Transverse colon (tissue), 4 donors: ENCODE data around the gene BRMS1. TPM values are rescaled to one million over a fixed set of nuclear protein-coding genes. Genes with fewer than 3 reads are reported as not detected.

ENCODE experiments used
- DNase-seq: peaks from one replicate; pipeline ENCODE4 v3.0.0-alpha.2; 2019
- H3K27ac ChIP-seq, 4 donors: fragments of 200-600 bp; sonication (generic); 2 replicates each; pipeline ENCODE4 v1.5.1; 2016 to 2018; ENCODE audit warnings: inconsistent platforms in 4 of 4
- H3K27me3 ChIP-seq: fragments of 200-600 bp; sonication (generic); 2 replicates; pipeline ENCODE4 v1.5.1; 2017; ENCODE audit warnings: inconsistent platforms
- H3K36me3 ChIP-seq, 4 donors: fragments of 200-600 bp; sonication (generic); 2 replicates each; pipeline ENCODE4 v1.5.1; 2017 to 2019; ENCODE audit warnings: inconsistent platforms in 4 of 4
- H3K4me1 ChIP-seq, 4 donors: fragments of 200-600 bp; sonication (generic); 2 replicates each; pipeline ENCODE4 v1.5.1; 2017 to 2020; ENCODE audit warnings: inconsistent platforms in 4 of 4
- H3K4me3 ChIP-seq, 4 donors: fragments of 200-600 bp; sonication (generic); 1 replicate in 1 of 4; 2 replicates in 3 of 4; pipeline versions ENCODE4 v1.5.1 to v1.6.1; 2017 to 2019; ENCODE audit warnings: inconsistent platforms in 4 of 4
- H3K9me3 ChIP-seq, 2 donors: fragments of 200-600 bp; sonication (generic); 2 replicates each; pipeline ENCODE4 v1.5.1; 2017 to 2019; ENCODE audit warnings: inconsistent platforms in 2 of 2
- EP300 ChIP-seq: sonication (generic); formaldehyde crosslinking; IDR thresholded peaks from one replicate; pipeline ENCODE4 v1.6.1; 2017; ENCODE audit warnings: antibody characterized with exemption, low read depth
- POLR2A ChIP-seq: fragments of 450-650 bp; IDR thresholded peaks from one replicate; pipeline ENCODE4 v1.6.1; 2016; ENCODE audit warnings: antibody characterized with exemption, mild to moderate bottlenecking, moderate library complexity
- POLR2AphosphoS5 ChIP-seq, 3 donors: sonication (generic); formaldehyde crosslinking; IDR thresholded peaks; one replicate each; pipeline ENCODE4 v1.6.1; 2016; ENCODE audit warnings: antibody characterized with exemption in 3 of 3
- WGBS, 2 donors: methylation state at CpG; one replicate each; pipeline ENCODE4 v1.1.5; 2018; ENCODE audit warnings: low coverage in 1 of 2; 5-methylcytosine and 5-hydroxymethylcytosine counted together
- in situ Hi-C, 4 donors: fragments of 200-750 bp; cut with MboI; loops; one replicate each; pipeline versions ENCODE4 v1.15.0 to v1.15.1; 2017; ENCODE audit warnings: low sequenced_read_pairs in 3 of 4, low pct_ligation_motif_present in 1 of 4, low pct_unique_long_range_greater_than_20kb in 1 of 4
- intact Hi-C: fragments of 100-400 bp; cut with DNase I; formaldehyde crosslinking; loops from one replicate; pipeline ENCODE4 v1.15.1; 2023; ENCODE audit warnings: low total_unique reads
- total RNA-seq, 4 donors: library from RNA; depleted of rRNA; stranded (reverse); fragments of >200 nt; gene quantifications; one replicate each; pipeline ENCODE4 v1.1.0, GENCODE V29; 2016
- TF ChIP-seq, protein P1 (sequence below), 5 experiments: fragments of 200-600 bp in 3 of 5; fragments of 450-650 bp in 2 of 5; sonication (generic) in 3 of 5; IDR thresholded peaks; 1 replicate in 2 of 5; 2 replicates in 3 of 5; pipeline ENCODE4 v1.5.1; 2016 to 2017; ENCODE audit warnings: antibody characterized with exemption in 5 of 5, inconsistent platforms in 3 of 5, mild to moderate bottlenecking in 2 of 5, moderate library complexity in 1 of 5

The BRMS1 gene
- total RNA-seq, 4 donors from 2014 or later, result 34.0 to 178 (median 63.1) TPM

DNA sequence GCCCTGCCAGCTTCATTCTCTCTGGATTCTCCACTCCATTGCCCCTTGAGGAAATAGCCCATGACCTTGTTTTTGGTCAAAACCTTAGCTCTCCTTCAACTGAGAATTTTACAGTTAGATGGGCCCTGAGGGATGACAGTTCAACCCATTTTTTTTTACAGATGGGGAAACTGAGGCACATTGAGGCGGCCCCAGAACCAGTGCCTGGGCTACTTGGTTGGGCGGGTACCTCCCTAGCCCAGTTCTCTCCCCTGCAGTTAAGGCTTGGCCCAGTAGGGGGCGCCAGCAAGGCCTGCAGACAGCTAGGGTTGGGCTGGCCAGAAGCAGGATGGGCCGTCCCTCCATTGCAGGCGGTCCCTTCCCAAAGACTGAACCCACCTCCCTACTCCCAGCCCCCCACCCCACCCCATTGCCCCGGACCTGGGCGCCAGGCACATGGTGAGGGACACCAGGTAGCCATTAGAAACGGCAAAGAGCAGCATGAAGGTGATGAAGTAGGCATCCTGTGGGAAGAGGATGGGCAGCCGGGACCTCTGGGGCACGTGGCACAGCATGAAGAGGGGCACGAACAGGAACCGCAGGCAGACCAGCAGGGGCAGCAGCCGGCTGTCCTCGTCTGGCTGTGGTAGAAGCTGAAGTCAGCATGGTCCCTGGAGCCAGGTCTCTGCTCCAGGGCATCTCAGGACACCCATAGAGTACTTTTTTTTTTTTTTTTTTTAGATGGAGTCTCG lies 19.1 kb upstream of the BRMS1 start:
- in situ Hi-C loops, result no loop called here
- peak; percentile 74 for DNase-seq
- Histone ChIP-seq H3K27ac (no peak overlapping the region), H3K27me3 (no peaks in the 10 kb centered on the region), H3K9me3 (no peaks in the 10 kb centered on the region), H3K4me3 (no peak overlapping the region), H3K36me3 (no peaks in the 10 kb centered on the region), H3K4me1 (no peaks in the 10 kb centered on the region)
- 72 to 90% methylated on average over 4 to 15 of the region's 15 CpGs for WGBS, 2 donors
- TF ChIP-seq, protein P1, sequence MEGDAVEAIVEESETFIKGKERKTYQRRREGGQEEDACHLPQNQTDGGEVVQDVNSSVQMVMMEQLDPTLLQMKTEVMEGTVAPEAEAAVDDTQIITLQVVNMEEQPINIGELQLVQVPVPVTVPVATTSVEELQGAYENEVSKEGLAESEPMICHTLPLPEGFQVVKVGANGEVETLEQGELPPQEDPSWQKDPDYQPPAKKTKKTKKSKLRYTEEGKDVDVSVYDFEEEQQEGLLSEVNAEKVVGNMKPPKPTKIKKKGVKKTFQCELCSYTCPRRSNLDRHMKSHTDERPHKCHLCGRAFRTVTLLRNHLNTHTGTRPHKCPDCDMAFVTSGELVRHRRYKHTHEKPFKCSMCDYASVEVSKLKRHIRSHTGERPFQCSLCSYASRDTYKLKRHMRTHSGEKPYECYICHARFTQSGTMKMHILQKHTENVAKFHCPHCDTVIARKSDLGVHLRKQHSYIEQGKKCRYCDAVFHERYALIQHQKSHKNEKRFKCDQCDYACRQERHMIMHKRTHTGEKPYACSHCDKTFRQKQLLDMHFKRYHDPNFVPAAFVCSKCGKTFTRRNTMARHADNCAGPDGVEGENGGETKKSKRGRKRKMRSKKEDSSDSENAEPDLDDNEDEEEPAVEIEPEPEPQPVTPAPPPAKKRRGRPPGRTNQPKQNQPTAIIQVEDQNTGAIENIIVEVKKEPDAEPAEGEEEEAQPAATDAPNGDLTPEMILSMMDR (IDR thresholded peaks at IDR 0.05), result peak; percentile 51 to 68 (median 64)
- TF ChIP-seq POLR2AphosphoS5 (IDR thresholded peaks at IDR 0.05) (no peak), POLR2A (no peak)
- intact Hi-C loops, result no loop called here

DNA sequence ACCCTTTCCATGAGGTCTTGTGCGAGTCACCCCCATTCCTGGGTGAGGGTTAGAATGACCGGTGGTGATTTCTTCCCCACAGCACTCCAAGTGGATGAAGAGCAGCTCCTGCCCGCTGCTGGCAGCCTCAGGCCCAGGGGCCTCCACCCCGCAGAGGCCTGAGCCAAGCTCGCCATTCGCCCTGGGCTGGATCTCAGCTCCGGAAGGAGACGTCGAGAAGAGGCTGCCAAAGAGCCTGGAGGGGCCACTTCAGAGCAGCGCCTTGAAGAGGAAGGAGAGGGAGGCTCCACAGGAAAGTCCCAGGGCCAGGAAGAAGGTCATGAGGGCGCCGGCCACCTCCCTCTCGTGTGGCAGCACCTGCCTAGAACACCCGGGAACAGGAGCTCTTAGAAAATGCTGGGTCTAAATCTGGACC lies 18.3 kb upstream of the BRMS1 start:
- Histone ChIP-seq H3K4me1 (no peaks in the 10 kb centered on the region), H3K4me3 (no peak overlapping the region), H3K27ac (no peak overlapping the region), H3K27me3 (no peaks in the 10 kb centered on the region), H3K9me3 (no peaks in the 10 kb centered on the region), H3K36me3 (no peaks in the 10 kb centered on the region)
- DNase-seq, result no peak
- intact Hi-C loops (no loop called here), in situ Hi-C loops (no loop called here)
- 90% methylated on average over 14 of the region's 14 CpGs; no CpG with 5 or more reads in 1 of the 2 donors for WGBS, 2 donors
- TF ChIP-seq, protein P1 (IDR thresholded peaks at IDR 0.05), result no peak
- TF ChIP-seq EP300, result no peak
- no peak for TF ChIP-seq POLR2A
- no peak for TF ChIP-seq POLR2AphosphoS5 (IDR thresholded peaks at IDR 0.05)

DNA sequence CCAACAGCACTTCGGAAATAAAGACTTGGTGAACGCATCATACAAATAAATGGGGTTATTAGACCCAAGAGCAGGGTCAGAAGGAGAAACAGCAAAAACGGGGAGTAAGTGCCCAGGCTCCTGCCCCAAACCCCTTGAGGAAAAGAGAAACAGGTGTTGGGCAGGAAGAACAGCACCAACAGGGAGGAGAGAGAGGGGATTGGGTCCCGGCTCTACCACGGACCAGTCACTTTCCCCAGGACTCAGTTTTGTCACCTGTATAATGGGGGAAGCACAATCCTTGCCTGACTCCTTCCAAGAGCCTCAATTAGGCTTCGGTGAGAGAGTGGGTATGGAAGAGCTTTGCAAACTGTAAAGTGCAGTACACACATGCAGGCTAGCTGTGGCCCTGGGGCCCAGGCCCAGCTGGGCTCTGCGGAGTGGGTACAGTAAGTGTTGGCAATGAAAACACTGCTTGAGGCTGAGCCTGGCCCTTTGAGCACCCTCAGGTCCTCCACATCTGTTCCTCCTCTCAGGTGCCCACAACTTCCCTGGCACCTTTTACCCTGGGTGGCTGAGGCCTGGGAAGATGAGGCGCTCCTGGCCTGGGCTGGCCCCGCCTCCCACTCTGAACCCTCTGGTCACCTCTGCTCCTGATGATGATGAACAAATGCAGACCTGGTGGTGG lies 17.7 kb upstream of the BRMS1 start:
- DNase-seq, result no peak
- intact Hi-C loops (no loop called here), in situ Hi-C loops (no loop called here)
- Histone ChIP-seq H3K4me1 (no peaks in the 10 kb centered on the region), H3K36me3 (no peaks in the 10 kb centered on the region), H3K4me3 (no peak overlapping the region), H3K9me3 (no peaks in the 10 kb centered on the region), H3K27ac (no peak overlapping the region), H3K27me3 (no peaks in the 10 kb centered on the region)
- WGBS, 2 donors, result 67 to 80% methylated on average over 1 to 9 of the region's 9 CpGs
- no peak for TF ChIP-seq POLR2AphosphoS5 (IDR thresholded peaks at IDR 0.05)
- no peak for TF ChIP-seq EP300
- no peak for TF ChIP-seq POLR2A
- TF ChIP-seq, protein P1 (IDR thresholded peaks at IDR 0.05), result no peak

DNA sequence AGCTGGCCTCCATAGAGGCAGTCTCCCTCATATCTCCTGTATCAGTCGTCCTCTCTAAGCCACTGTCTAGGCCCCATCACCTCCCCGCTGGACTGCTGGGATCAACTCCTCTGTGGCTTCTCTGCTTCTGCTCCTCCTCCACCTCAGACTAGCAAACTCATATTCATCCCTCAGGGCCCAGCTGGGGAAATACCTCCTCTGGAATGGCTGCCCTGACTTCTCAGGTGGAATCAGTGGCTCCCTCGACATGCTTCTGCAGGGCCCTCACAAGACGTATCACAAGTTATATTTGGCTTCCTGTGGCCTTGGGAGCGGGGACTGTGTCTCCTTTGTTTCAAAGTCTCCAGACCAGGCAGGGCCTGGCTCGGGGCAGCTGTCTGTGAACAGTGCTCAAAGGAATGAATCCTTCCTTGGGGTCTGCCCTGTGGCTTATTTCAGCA lies 16.6 kb upstream of the BRMS1 start:
- Histone ChIP-seq H3K9me3 (no peaks in the 10 kb centered on the region), H3K27ac (no peak overlapping the region), H3K4me3 (no peak overlapping the region), H3K4me1 (no peaks in the 10 kb centered on the region), H3K27me3 (no peaks in the 10 kb centered on the region), H3K36me3 (no peaks in the 10 kb centered on the region)
- in situ Hi-C loops (no loop called here), intact Hi-C loops (no loop called here)
- DNase-seq, result no peak
- 69% methylated on average over 6 of the region's 6 CpGs; no CpG with 5 or more reads in 1 of the 2 donors for WGBS, 2 donors
- TF ChIP-seq, protein P1 (IDR thresholded peaks at IDR 0.05), result no peak
- TF ChIP-seq POLR2A, result peak; percentile 4
